HCT116 (cell line): ENCODE results near the gene BCL2L2. TPM values are rescaled to one million over a fixed set of nuclear protein-coding genes. Genes with fewer than 3 reads are reported as not detected.

Experiments used
- ATAC-seq: fragments of 200-7000 bp; cut with Tn5 transposase; 2 replicates; pipeline ENCODE4 v1.9.1; 2020; ENCODE audit warnings: mild to moderate bottlenecking, moderate library complexity
- BruUV-seq: library from RNA; stranded (reverse); fragments of 400-500 nt; replicated peaks from 2 replicates; lab custom pipeline; 2021; lab: Mats Ljungman, UMichigan
- CTCF ChIA-PET: fragments of 300-600 bp; sonication (Branson Sonifier 250); formaldehyde crosslinking; loops from one replicate; lab custom pipeline; 2021; ENCODE audit warnings: antibody characterized with exemption; lab: Charles Lee
- POLR2A ChIA-PET: fragments of 300-600, 350-600 bp; sonication (Branson Sonifier 250); formaldehyde crosslinking; loops from one replicate; lab custom pipeline; 2021; ENCODE audit warnings: antibody characterized with exemption; lab: Charles Lee
- RAD21 ChIA-PET, 2 experiments: fragments of 300-600 bp; sonication (Branson Sonifier 250); formaldehyde crosslinking; loops; one replicate each; lab custom pipeline; 2023; ENCODE audit warnings: low total read pairs in 2 of 2; ENCODE audit not compliant: uncharacterized antibody in 2 of 2, unreplicated experiment in 2 of 2, low non-redundant PET in 1 of 2; lab: Charles Lee
- DNase-seq: peaks from one replicate; pipeline ENCODE4 v3.0.0-alpha.2; 2010; ENCODE audit warnings: low read depth, low spot score
- H2AFZ ChIP-seq: fragments of 200-600 bp; shearing (Covaris generic), sonication (generic); 2 replicates; pipeline ENCODE4 v1.6.1; 2017; ENCODE audit warnings: low read depth, mixed run types, mixed read lengths, antibody characterized with exemption, low read length; ENCODE audit not compliant: poor library complexity, severe bottlenecking
- H3K27ac ChIP-seq: 2 replicates; pipeline ENCODE4 v1.5.1; 2012; ENCODE audit warnings: low read depth, low read length
- H3K27me3 ChIP-seq: fragments of 200-600 bp; sonication (generic); 2 replicates; pipeline ENCODE4 v1.6.1; 2016; ENCODE audit warnings: mixed run types, low read length, mixed read lengths; ENCODE audit not compliant: insufficient read depth
- H3K36me3 ChIP-seq, 2 experiments: fragments of 200-500 bp in 1 of 2; fragments of 200-600 bp in 1 of 2; sonication (Bioruptor generic) in 1 of 2; sonication (generic) in 1 of 2; 2 replicates each; pipeline versions ENCODE4 v1.5.1 to v1.6.1; 2014 to 2016; ENCODE audit warnings: low read length in 2 of 2, inconsistent platforms in 1 of 2, mixed read lengths in 1 of 2, mixed run types in 1 of 2; ENCODE audit not compliant: insufficient read depth in 2 of 2, control insufficient read depth in 1 of 2
- H3K4me1 ChIP-seq, 2 experiments: fragments of 200-600 bp in 1 of 2; sonication (generic) in 1 of 2; 2 replicates each; pipeline versions ENCODE4 v1.5.1 to v1.6.1; 2012 to 2017; ENCODE audit warnings: low read length in 2 of 2, inconsistent platforms in 1 of 2, mild to moderate bottlenecking in 1 of 2, mixed read lengths in 1 of 2, mixed run types in 1 of 2, moderate library complexity in 1 of 2; ENCODE audit not compliant: insufficient read depth in 2 of 2, control insufficient read depth in 1 of 2
- H3K4me2 ChIP-seq: fragments of 200-600 bp; sonication (generic); 2 replicates; pipeline ENCODE4 v1.6.1; 2017; ENCODE audit warnings: mixed run types, low read length, mixed read lengths
- H3K4me3 ChIP-seq, 2 experiments: fragments of 200-600 bp in 1 of 2; sonication (generic) in 1 of 2; replicated peaks in 1 of 2; 2 replicates each; pipeline ENCODE4 v1.5.1; 2011 to 2016; ENCODE audit warnings: low read length in 2 of 2, control low read depth in 1 of 2, low read depth in 1 of 2, mild to moderate bottlenecking in 1 of 2, mixed read lengths in 1 of 2, mixed run types in 1 of 2
- H3K79me2 ChIP-seq: fragments of 200-600 bp; sonication (generic); 2 replicates; pipeline ENCODE4 v1.6.1; 2017; ENCODE audit warnings: mild to moderate bottlenecking, mixed run types, low read length, moderate library complexity, mixed read lengths; ENCODE audit not compliant: insufficient read depth
- H3K9ac ChIP-seq: fragments of 200-600 bp; sonication (generic); 2 replicates; pipeline ENCODE4 v1.6.1; 2016; ENCODE audit warnings: low read length, mixed read lengths
- H3K9me2 ChIP-seq: fragments of 200-600 bp; sonication (generic), shearing (Covaris generic); 2 replicates; pipeline ENCODE4 v1.6.1; 2017; ENCODE audit warnings: mixed run types, mild to moderate bottlenecking, moderate library complexity; ENCODE audit not compliant: insufficient read depth
- H3K9me3 ChIP-seq, 2 experiments: fragments of 200-500 bp in 1 of 2; fragments of 200-600 bp in 1 of 2; sonication (Bioruptor generic) in 1 of 2; sonication (generic) in 1 of 2; 2 replicates each; pipeline ENCODE4 v1.6.1; 2014 to 2017; ENCODE audit warnings: low read length in 2 of 2, mixed read lengths in 2 of 2, inconsistent platforms in 1 of 2, low read depth in 1 of 2, mild to moderate bottlenecking in 1 of 2, mixed run types in 1 of 2, moderate library complexity in 1 of 2; ENCODE audit not compliant: control insufficient read depth in 1 of 2, insufficient read depth in 1 of 2
- H4K20me1 ChIP-seq: fragments of 200-600 bp; sonication (generic), shearing (Covaris generic); 2 replicates; pipeline ENCODE4 v1.6.1; 2017; ENCODE audit warnings: mixed run types, mild to moderate bottlenecking, moderate library complexity; ENCODE audit not compliant: insufficient read depth
- CBX3 ChIP-seq: IDR thresholded peaks from 2 replicates; pipeline ENCODE4 v1.6.1; 2012; ENCODE audit warnings: low read depth
- CEBPB ChIP-seq: IDR thresholded peaks from 2 replicates; pipeline ENCODE4 v1.6.1; 2012; ENCODE audit warnings: low read depth
- EGR1 ChIP-seq: IDR thresholded peaks from 2 replicates; pipeline ENCODE4 v1.6.1; 2012; ENCODE audit warnings: low read depth
- ELF1 ChIP-seq: IDR thresholded peaks from 2 replicates; pipeline ENCODE4 v1.6.1; 2012; ENCODE audit warnings: low read depth, borderline replicate concordance
- EZH2 ChIP-seq: fragments of 200-600 bp; sonication (generic); IDR thresholded peaks from 2 replicates; pipeline ENCODE4 v1.6.1; 2017; ENCODE audit warnings: antibody characterized with exemption, mixed run types
- EZH2phosphoT487 ChIP-seq: fragments of 200-600 bp; IDR thresholded peaks from 2 replicates; pipeline ENCODE4 v1.6.1; 2018; ENCODE audit warnings: antibody characterized with exemption, borderline replicate concordance
- JUND ChIP-seq: IDR thresholded peaks from 2 replicates; pipeline ENCODE4 v1.6.1; 2012
- POLR2AphosphoS5 ChIP-seq: IDR thresholded peaks from 2 replicates; pipeline ENCODE4 v1.6.1; 2011; ENCODE audit warnings: mild to moderate bottlenecking, low read depth, low read length, moderate library complexity
- RAD21 ChIP-seq: IDR thresholded peaks from 2 replicates; pipeline ENCODE4 v1.6.1; 2012; ENCODE audit warnings: low read depth, mild to moderate bottlenecking
- SIN3A ChIP-seq: IDR thresholded peaks from 2 replicates; pipeline ENCODE4 v1.6.1; 2012; ENCODE audit warnings: low read depth
- SP1 ChIP-seq: IDR thresholded peaks from 2 replicates; pipeline ENCODE4 v1.6.1; 2012; ENCODE audit warnings: low read depth
- SRF ChIP-seq: IDR thresholded peaks from 2 replicates; pipeline ENCODE4 v1.6.1; 2012; ENCODE audit warnings: low read depth
- YY1 ChIP-seq: IDR thresholded peaks from 2 replicates; pipeline ENCODE4 v1.6.1; 2011; ENCODE audit warnings: low read length, low read depth, moderate library complexity, mild to moderate bottlenecking; ENCODE audit not compliant: insufficient replicate concordance; ENCODE audit errors: extremely low read depth
- ZFX ChIP-seq: fragments of 450-650 bp; IDR thresholded peaks from 2 replicates; pipeline ENCODE4 v1.6.1; 2017
- intact Hi-C: fragments of 100-400 bp; cut with micrococcal nuclease; formaldehyde crosslinking; loops from 2 replicates; pipeline ENCODE4 v1.10.0; 2022
- total RNA-seq: library from RNA; stranded (reverse); gene quantifications from one replicate; pipeline ENCODE4 v1.2.1, GENCODE V29; 2021; ENCODE audit not compliant: unreplicated experiment
- TF ChIP-seq, protein P1 (sequence below): IDR thresholded peaks from 2 replicates; pipeline ENCODE4 v1.6.1; 2012
- TF ChIP-seq, protein P2 (sequence below), 3 experiments: fragments of 200-600 bp in 1 of 3; sonication (generic) in 1 of 3; IDR thresholded peaks in 2 of 3; conservative IDR thresholded peaks in 1 of 3; 2 replicates each; pipeline ENCODE4 v1.5.1; 2012 to 2017; ENCODE audit warnings: low read depth in 2 of 3, low read length in 2 of 3, antibody characterized with exemption in 1 of 3, borderline replicate concordance in 1 of 3, control low read depth in 1 of 3, mild to moderate bottlenecking in 1 of 3, mixed read lengths in 1 of 3, mixed run types in 1 of 3, moderate library complexity in 1 of 3; ENCODE audit not compliant: insufficient read depth in 1 of 3
- TF ChIP-seq, protein P3 (sequence below): IDR thresholded peaks from 2 replicates; pipeline ENCODE4 v1.6.1; 2011; ENCODE audit warnings: mild to moderate bottlenecking, low read length, moderate library complexity; ENCODE audit not compliant: insufficient replicate concordance; ENCODE audit errors: extremely low read depth
- TF ChIP-seq, protein P4 (sequence below): IDR thresholded peaks from 2 replicates; pipeline ENCODE4 v1.6.1; 2012; ENCODE audit warnings: low read depth
- TF ChIP-seq, protein P5 (sequence below): IDR thresholded peaks from 2 replicates; pipeline ENCODE4 v1.6.1; 2012

BCL2L2 gene
- total RNA-seq, 1 experiment from 2014 or later: 25.5 TPM

DNA sequence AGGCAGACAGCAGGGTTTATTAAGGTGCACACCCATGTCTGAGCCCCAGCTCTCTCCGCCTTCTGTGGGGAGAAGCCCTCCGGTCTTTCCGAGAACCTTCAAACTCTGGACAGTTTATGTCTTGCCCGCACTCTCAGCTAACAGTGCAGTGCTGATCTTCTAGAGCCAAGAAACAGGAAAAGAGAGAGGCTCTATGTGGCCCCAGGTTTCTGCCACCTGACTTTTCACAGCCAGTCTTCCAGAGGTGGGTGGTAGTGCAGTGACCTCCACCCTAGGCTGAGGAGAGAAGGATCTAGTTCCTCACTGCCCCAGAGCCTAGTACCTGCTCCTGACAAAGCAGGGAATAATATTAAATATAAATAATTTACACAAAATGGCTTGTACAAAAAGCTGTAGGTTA, 50.0 kb downstream of the BCL2L2 start:
- H3K4me1 ChIP-seq: 0 out of 4 replicates have a peak, but pooled peaks cover 0 to 2% of the 10 kb centered on the region in 2 experiments
- POLR2A ChIA-PET: no interaction called here
- H3K9me2 ChIP-seq: no peaks in the 10 kb centered on the region
- no peak for DNase-seq
- no peaks in the 10 kb centered on the region for H3K79me2 ChIP-seq
- H3K9ac ChIP-seq: no peak overlapping the region
- CTCF ChIA-PET: interaction anchor here (0.6 kb wide), 1 partner anchor 205 kb away, joined by 4 read pairs; no protein-coding TSS in a partner anchor
- no peaks in the 10 kb centered on the region for H3K36me3 ChIP-seq
- intact Hi-C loops: no loop called here
- no peak overlapping the region for H3K4me3 ChIP-seq
- RAD21 ChIA-PET: no interaction called here
- no peaks in the 10 kb centered on the region for H3K9me3 ChIP-seq
- BruUV-seq: no TSS peak
- TF ChIP-seq CEBPB: no peak
- no peak for TF ChIP-seq SRF
- TF ChIP-seq JUND: no peak
- no peak for TF ChIP-seq POLR2AphosphoS5
- TF ChIP-seq RAD21: no peak
- TF ChIP-seq, protein P1, sequence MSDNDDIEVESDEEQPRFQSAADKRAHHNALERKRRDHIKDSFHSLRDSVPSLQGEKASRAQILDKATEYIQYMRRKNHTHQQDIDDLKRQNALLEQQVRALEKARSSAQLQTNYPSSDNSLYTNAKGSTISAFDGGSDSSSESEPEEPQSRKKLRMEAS: no peak
- no peak for TF ChIP-seq EZH2
- no peak for TF ChIP-seq EGR1
- TF ChIP-seq SIN3A: no peak
- no peak for TF ChIP-seq CBX3
- TF ChIP-seq, protein P2, sequence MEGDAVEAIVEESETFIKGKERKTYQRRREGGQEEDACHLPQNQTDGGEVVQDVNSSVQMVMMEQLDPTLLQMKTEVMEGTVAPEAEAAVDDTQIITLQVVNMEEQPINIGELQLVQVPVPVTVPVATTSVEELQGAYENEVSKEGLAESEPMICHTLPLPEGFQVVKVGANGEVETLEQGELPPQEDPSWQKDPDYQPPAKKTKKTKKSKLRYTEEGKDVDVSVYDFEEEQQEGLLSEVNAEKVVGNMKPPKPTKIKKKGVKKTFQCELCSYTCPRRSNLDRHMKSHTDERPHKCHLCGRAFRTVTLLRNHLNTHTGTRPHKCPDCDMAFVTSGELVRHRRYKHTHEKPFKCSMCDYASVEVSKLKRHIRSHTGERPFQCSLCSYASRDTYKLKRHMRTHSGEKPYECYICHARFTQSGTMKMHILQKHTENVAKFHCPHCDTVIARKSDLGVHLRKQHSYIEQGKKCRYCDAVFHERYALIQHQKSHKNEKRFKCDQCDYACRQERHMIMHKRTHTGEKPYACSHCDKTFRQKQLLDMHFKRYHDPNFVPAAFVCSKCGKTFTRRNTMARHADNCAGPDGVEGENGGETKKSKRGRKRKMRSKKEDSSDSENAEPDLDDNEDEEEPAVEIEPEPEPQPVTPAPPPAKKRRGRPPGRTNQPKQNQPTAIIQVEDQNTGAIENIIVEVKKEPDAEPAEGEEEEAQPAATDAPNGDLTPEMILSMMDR (IDR thresholded peaks at IDR 0.05 in 2 of 3, conservative IDR thresholded peaks at IDR 0.05 in 1 of 3; ENCODE audit: borderline replicate concordance in 1 of 3, insufficient read depth in 1 of 3, low read depth in 2 of 3, low read length in 2 of 3): no peak
- TF ChIP-seq, protein P3, sequence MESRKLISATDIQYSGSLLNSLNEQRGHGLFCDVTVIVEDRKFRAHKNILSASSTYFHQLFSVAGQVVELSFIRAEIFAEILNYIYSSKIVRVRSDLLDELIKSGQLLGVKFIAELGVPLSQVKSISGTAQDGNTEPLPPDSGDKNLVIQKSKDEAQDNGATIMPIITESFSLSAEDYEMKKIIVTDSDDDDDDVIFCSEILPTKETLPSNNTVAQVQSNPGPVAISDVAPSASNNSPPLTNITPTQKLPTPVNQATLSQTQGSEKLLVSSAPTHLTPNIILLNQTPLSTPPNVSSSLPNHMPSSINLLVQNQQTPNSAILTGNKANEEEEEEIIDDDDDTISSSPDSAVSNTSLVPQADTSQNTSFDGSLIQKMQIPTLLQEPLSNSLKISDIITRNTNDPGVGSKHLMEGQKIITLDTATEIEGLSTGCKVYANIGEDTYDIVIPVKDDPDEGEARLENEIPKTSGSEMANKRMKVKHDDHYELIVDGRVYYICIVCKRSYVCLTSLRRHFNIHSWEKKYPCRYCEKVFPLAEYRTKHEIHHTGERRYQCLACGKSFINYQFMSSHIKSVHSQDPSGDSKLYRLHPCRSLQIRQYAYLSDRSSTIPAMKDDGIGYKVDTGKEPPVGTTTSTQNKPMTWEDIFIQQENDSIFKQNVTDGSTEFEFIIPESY: no peak
- TF ChIP-seq, protein P4, sequence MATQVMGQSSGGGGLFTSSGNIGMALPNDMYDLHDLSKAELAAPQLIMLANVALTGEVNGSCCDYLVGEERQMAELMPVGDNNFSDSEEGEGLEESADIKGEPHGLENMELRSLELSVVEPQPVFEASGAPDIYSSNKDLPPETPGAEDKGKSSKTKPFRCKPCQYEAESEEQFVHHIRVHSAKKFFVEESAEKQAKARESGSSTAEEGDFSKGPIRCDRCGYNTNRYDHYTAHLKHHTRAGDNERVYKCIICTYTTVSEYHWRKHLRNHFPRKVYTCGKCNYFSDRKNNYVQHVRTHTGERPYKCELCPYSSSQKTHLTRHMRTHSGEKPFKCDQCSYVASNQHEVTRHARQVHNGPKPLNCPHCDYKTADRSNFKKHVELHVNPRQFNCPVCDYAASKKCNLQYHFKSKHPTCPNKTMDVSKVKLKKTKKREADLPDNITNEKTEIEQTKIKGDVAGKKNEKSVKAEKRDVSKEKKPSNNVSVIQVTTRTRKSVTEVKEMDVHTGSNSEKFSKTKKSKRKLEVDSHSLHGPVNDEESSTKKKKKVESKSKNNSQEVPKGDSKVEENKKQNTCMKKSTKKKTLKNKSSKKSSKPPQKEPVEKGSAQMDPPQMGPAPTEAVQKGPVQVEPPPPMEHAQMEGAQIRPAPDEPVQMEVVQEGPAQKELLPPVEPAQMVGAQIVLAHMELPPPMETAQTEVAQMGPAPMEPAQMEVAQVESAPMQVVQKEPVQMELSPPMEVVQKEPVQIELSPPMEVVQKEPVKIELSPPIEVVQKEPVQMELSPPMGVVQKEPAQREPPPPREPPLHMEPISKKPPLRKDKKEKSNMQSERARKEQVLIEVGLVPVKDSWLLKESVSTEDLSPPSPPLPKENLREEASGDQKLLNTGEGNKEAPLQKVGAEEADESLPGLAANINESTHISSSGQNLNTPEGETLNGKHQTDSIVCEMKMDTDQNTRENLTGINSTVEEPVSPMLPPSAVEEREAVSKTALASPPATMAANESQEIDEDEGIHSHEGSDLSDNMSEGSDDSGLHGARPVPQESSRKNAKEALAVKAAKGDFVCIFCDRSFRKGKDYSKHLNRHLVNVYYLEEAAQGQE: no peak
- no peak for TF ChIP-seq ELF1
- TF ChIP-seq ZFX: no peak
- no peak for TF ChIP-seq SP1
- TF ChIP-seq, protein P5, sequence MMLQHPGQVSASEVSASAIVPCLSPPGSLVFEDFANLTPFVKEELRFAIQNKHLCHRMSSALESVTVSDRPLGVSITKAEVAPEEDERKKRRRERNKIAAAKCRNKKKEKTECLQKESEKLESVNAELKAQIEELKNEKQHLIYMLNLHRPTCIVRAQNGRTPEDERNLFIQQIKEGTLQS: no peak
- TF ChIP-seq YY1: no peak
- no peak for TF ChIP-seq EZH2phosphoT487
- H4K20me1 ChIP-seq: no peaks in the 10 kb centered on the region
- ATAC-seq: no peak
- H3K4me2 ChIP-seq: no peak overlapping the region
- H2AFZ ChIP-seq: no peak overlapping the region
- no peaks in the 10 kb centered on the region for H3K27me3 ChIP-seq
- no peak overlapping the region for H3K27ac ChIP-seq
